NCI-H1417 treated with DMSO at 0.1 percent for 48 hours (cell line): ENCODE measurements around the gene LOC128125822.
"Not testable (repeated sequence)": the region's sequence is repeated elsewhere in the genome, so short reads cannot be mapped to it uniquely, and the experiment has no call there.

Source experiments
- DNase-seq: peaks from one replicate; lab custom pipeline; 2025; lab: John Stamatoyannopoulos, UW

Gene LOC128125822

GRCh38 chr6:63572044-63572746 lies at the start of gene LOC128125822, which contains the start of gene PTP4A1:
TSS of gene LOC128125822 (plus strand) at chr6:63572480.
TSS of gene PTP4A1 (plus strand) at chr6:63572480. CDS start at chr6:63576881, 4,401 bp downstream.
- DNase-seq: peak; percentile 74

GRCh38 chr6:63522911-63523287 lies 49.4 kb upstream of the LOC128125822 start:
- DNase-seq: not testable (repeated sequence)

GRCh38 chr6:63523630-63524029 lies 48.6 kb upstream of the LOC128125822 start:
- DNase-seq: no peak

GRCh38 chr6:63525186-63525878 lies 46.9 kb upstream of the LOC128125822 start:
- no peak for DNase-seq

- no peak for DNase-seq
These were observed 45.3 kb upstream of the LOC128125822 start for GRCh38 chr6:63526931-63527330.

- no peak for DNase-seq
These were observed 44.4 kb upstream of the LOC128125822 start for GRCh38 chr6:63527658-63528514.

GRCh38 chr6:63529498-63529897 lies 42.8 kb upstream of the LOC128125822 start:
- DNase-seq: no peak

GRCh38 chr6:63530182-63530581 lies 42.1 kb upstream of the LOC128125822 start:
- no peak for DNase-seq

- no peak for DNase-seq
These were observed 41.3 kb upstream of the LOC128125822 start for GRCh38 chr6:63530991-63531390.

- DNase-seq: no peak
These were observed 39.3 kb upstream of the LOC128125822 start for GRCh38 chr6:63533026-63533425.

GRCh38 chr6:63533952-63534351 lies 38.3 kb upstream of the LOC128125822 start:
- no peak for DNase-seq

- no peak for DNase-seq
These were observed 34.9 kb upstream of the LOC128125822 start for GRCh38 chr6:63537201-63537958.

- no peak for DNase-seq
These were observed 34.4 kb upstream of the LOC128125822 start for GRCh38 chr6:63537959-63538300.

GRCh38 chr6:63538550-63538949 lies 33.7 kb upstream of the LOC128125822 start:
- DNase-seq: no peak

- DNase-seq: no peak
These were observed 29.3 kb upstream of the LOC128125822 start for GRCh38 chr6:63543001-63543400.

- DNase-seq: no peak
These were observed 28.3 kb upstream of the LOC128125822 start for GRCh38 chr6:63543982-63544381.

- DNase-seq: no peak
These were observed 26.0 kb upstream of the LOC128125822 start for GRCh38 chr6:63546236-63546635.

GRCh38 chr6:63546697-63547096 lies 25.6 kb upstream of the LOC128125822 start:
- no peak for DNase-seq

- DNase-seq: no peak
These were observed 23.2 kb upstream of the LOC128125822 start for GRCh38 chr6:63549076-63549475.

GRCh38 chr6:63553208-63553607 lies 19.1 kb upstream of the LOC128125822 start:
- DNase-seq: no peak

- no peak for DNase-seq
These were observed 18.4 kb upstream of the LOC128125822 start for GRCh38 chr6:63553900-63554299.

- no peak for DNase-seq
These were observed 17.5 kb upstream of the LOC128125822 start for GRCh38 chr6:63554782-63555181.
